H1 (cell line): ENCODE data around the gene TMEM225B. TPM values are rescaled to one million over a fixed set of nuclear protein-coding genes. Genes with fewer than 3 reads are reported as not detected.

Experiments used
- BACH1 ChIP-seq: IDR thresholded peaks from 2 replicates; pipeline ENCODE4 v1.6.1; 2012; ENCODE audit warnings: low read length, improper control_type of control experiment
- CTCF ChIP-seq, 3 experiments: IDR thresholded peaks; 1 replicate in 2 of 3; 2 replicates in 1 of 3; pipeline versions ENCODE4 v1.5.1 to v1.6.1; 2011; ENCODE audit warnings: low read length in 3 of 3, mild to moderate bottlenecking in 3 of 3, inconsistent platforms in 2 of 3, low read depth in 1 of 3, moderate library complexity in 1 of 3; ENCODE audit not compliant: insufficient read depth in 1 of 3; ENCODE audit errors: control extremely low read depth in 1 of 3
- JUND ChIP-seq: IDR thresholded peaks from 2 replicates; pipeline ENCODE4 v1.6.1; 2011; ENCODE audit warnings: mild to moderate bottlenecking, improper control_type of control experiment, low read length
- NRF1 ChIP-seq: IDR thresholded peaks from 2 replicates; pipeline ENCODE4 v1.6.1; 2011; ENCODE audit warnings: mild to moderate bottlenecking, low read depth, low read length, improper control_type of control experiment
- POLR2AphosphoS5 ChIP-seq: IDR thresholded peaks from 2 replicates; pipeline ENCODE4 v1.6.1; 2011; ENCODE audit warnings: low read depth, low read length
- TAF7 ChIP-seq: optimal IDR thresholded peaks from 2 replicates; pipeline ENCODE3; 2011; ENCODE audit warnings: low read depth, mild to moderate bottlenecking, inconsistent platforms, low read length, moderate library complexity, borderline replicate concordance
- polyA plus RNA-seq, 7 experiments: library from polyadenylated mRNA; depleted of rRNA in 3 of 7; stranded (reverse) in 5 of 7; unstranded in 2 of 7; fragments of >200 nt in 5 of 7; fragments of 200-250 nt in 2 of 7; gene quantifications; 1 replicate in 5 of 7; 2 replicates in 1 of 7; 4 replicates in 1 of 7; pipeline versions ENCODE4 v1.2.1 to v1.2.3, GENCODE V29; 2011 to 2013; ENCODE audit warnings: missing spikeins in 2 of 7, mixed read lengths in 2 of 7
- total RNA-seq: library from RNA; stranded (reverse); fragmentation: NEBNext Ultra II Directional; extraction: Animal tissue kit (Norgen Biotek cat#: 25700); gene quantifications from 2 replicates; pipeline ENCODE4 v1.2.1, GENCODE V29; 2021

Gene TMEM225B
- total and polyA plus RNA-seq, 2 of the 8 experiments (the other 6 are each of a cell fraction or from before 2014, with no cell fraction given): 0.68 TPM; not detected in 1

GRCh38 chr7:99599836-99600235 lies 1.8 kb downstream of the TMEM225B start (continued):
- TF ChIP-seq CTCF (IDR thresholded peaks at IDR 0.05; ENCODE audit: control extremely low read depth in 1 of 3, insufficient read depth in 1 of 3, low read depth in 1 of 3, low read length in 3 of 3): no peak
- TF ChIP-seq POLR2AphosphoS5: no peak
- TF ChIP-seq NRF1: no peak
- TF ChIP-seq JUND: no peak
- no peak for TF ChIP-seq TAF7
- no peak for TF ChIP-seq BACH1
- TF ChIP-seq, all 59 proteins: peak for 0
